Effector memory CD4-positive, alpha-beta T cell (primary cell): ENCODE measurements around the gene MN1.

Experiments used
- DNase-seq, 3 donors: peaks; one replicate each; pipeline ENCODE4 v3.0.0-alpha.2; 2020
- H3K27ac ChIP-seq: 2 replicates; pipeline ENCODE4 v1.7.0; 2013; ENCODE audit warnings: mild to moderate bottlenecking, low read length, moderate library complexity; ENCODE audit not compliant: insufficient read depth, poor library complexity, severe bottlenecking
- H3K27me3 ChIP-seq: replicated peaks from 2 replicates; pipeline ENCODE4 v1.7.0; 2013; ENCODE audit warnings: mild to moderate bottlenecking, low read length; ENCODE audit not compliant: insufficient read depth, control insufficient read depth, poor library complexity, severe bottlenecking
- H3K36me3 ChIP-seq: 2 replicates; pipeline ENCODE4 v1.7.0; 2013; ENCODE audit warnings: mild to moderate bottlenecking, low read length, moderate library complexity; ENCODE audit not compliant: control insufficient read depth, insufficient read depth
- H3K4me1 ChIP-seq: 2 replicates; pipeline ENCODE4 v1.7.0; 2013; ENCODE audit warnings: low read length, mild to moderate bottlenecking; ENCODE audit not compliant: control insufficient read depth, insufficient read depth, poor library complexity, severe bottlenecking
- H3K4me3 ChIP-seq: 2 replicates; pipeline ENCODE4 v1.7.0; 2013; ENCODE audit warnings: low read length, low read depth, mild to moderate bottlenecking; ENCODE audit not compliant: insufficient read depth, poor library complexity, severe bottlenecking
- H3K9me3 ChIP-seq: 2 replicates; pipeline ENCODE4 v1.7.0; 2013; ENCODE audit warnings: mild to moderate bottlenecking, low read length, moderate library complexity; ENCODE audit not compliant: control insufficient read depth

MN1 gene

DNA sequence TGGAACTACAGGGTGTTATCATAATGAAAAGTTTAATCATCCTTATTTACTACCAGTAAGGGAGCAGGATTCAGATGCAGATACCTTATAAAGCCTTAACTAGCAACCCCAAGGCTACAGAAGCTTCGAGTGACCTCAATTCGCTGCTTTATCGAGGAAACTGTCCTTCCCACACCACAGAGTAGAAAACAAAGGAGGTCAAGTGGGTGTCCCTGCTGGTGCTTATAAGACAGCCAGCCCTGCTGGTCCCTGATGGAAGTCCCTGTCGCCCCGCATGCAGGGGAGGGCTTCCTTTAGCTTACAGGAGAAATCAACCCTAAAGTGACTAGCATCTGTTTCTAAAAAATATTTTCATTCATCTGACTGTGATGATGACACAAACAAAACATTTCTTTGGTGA is 7.3 kb downstream of the MN1 start:
- Histone ChIP-seq H3K9me3 (no peaks in the 10 kb centered on the region), H3K27me3 (no peaks in the 10 kb centered on the region), H3K27ac (no peak overlapping the region), H3K4me1 (no peaks in the 10 kb centered on the region), H3K36me3 (no peaks in the 10 kb centered on the region), H3K4me3 (no peak overlapping the region)
- DNase-seq = no peak

DNA sequence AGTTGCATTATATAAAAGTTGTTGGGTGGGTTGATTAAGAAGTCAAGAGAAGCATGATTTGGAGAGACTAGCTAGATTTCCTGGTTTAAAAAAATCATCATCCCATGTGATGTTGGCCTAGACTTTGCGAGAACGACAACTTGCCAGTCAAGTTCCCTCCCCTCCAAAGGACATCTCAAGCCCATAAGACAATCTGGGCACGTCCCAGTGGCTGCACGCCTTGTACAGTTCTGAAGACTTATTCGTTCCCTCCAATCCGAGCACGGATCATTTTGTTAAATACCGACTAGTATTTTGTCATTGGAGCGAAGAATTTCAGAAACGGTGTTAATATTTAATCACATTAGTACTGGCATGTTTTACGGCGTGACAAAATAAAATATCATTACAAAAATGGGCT is 8.0 kb downstream of the MN1 start:
- H3K4me3 ChIP-seq = no peak overlapping the region
- no peaks in the 10 kb centered on the region for H3K27me3 ChIP-seq
- no peak for DNase-seq
- H3K36me3 ChIP-seq = no peaks in the 10 kb centered on the region
- H3K4me1 ChIP-seq = no peaks in the 10 kb centered on the region
- no peak overlapping the region for H3K27ac ChIP-seq
- H3K9me3 ChIP-seq = no peaks in the 10 kb centered on the region

DNA sequence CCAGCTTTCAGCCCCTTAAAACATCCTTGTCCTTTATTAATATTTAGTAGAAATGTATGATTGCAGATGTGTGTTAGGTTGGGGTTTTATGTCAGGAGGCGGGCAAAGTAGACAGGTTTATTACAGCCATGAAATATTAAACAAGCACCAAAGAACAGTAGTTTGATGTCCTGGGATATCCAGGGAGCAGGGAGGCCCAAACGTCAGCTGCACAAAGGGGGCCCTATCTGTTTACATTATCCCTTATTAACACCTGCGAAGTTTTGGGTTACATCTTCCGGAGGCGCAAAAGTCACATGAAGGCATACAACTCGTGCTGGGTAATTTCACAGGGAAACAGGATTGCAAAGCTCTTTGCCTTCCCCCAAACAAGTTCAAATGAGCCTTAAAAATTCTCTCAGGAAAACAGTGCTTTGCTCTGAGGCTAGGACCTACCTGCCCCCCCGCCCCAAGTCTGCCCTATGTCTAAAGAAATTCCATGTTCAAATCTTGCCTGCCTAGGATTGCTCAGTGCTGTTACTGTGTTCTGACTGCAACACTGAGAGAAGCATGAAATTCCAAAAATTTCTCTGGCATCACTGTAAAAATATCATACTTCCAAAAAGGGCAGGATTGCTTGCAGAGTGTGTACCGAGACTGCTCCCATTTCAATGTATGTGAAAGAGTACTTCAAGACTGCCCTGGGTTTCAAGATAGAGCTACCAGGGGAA is 8.9 kb downstream of the MN1 start:
- H3K4me1 ChIP-seq = no peaks in the 10 kb centered on the region
- H3K36me3 ChIP-seq = no peaks in the 10 kb centered on the region
- no peaks in the 10 kb centered on the region for H3K27me3 ChIP-seq
- no peak overlapping the region for H3K27ac ChIP-seq
- no peak overlapping the region for H3K4me3 ChIP-seq
- no peaks in the 10 kb centered on the region for H3K9me3 ChIP-seq
- no peak for DNase-seq

DNA sequence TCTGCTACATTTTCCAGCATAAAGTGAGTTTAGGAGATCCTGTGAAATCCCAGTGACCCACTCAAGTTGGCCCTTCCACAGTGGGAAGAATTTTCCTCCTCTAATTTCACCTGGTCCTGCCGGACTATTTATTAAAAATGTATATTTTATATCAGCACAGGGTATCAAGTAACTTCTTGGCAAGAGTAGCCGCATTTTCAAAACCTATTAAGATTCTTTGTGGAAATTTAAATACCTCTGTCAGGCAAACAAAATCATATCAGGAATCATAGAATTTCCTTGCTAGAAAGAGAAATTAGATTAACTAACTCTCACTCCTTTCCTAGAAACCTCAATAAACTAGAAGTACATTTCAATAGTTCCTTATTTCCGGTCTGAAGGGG is 9.7 kb downstream of the MN1 start:
- Histone ChIP-seq H3K27ac (no peak overlapping the region), H3K4me3 (no peak overlapping the region), H3K9me3 (no peaks in the 10 kb centered on the region), H3K36me3 (no peaks in the 10 kb centered on the region), H3K4me1 (no peaks in the 10 kb centered on the region), H3K27me3 (no peaks in the 10 kb centered on the region)
- DNase-seq = no peak

DNA sequence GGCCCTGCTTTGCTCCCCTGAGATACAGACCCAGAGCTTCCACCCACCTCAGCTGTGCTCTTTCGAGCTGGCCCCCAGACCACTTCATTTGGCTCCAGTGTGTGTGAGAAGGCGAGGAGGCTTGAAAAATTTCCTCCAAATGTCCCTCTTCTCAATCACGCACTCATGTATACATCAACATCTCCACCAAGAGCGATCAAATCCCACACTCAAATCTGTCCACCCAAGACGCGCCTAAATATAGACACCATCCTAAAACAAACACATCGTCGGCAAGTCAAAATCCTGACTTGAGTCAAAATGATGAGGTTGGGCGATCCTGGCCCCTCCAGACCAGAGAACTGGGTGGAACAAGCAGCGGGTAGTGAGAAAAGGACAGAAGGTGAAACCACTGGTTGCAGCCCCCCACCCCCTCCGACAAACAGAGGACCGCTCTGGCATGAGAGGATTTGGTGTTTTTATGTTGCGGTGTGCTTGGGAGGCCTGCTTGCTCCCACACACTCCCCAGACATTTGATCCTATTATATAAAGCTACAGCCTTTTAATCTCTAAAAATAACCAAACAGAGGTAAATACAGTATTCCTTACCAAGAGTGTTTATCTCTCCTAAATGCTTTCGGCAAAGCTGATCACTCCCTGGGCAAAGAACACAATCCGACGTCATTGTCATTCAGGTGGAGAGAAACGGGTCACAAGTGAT is 10.2 kb downstream of the MN1 start:
- H3K36me3 ChIP-seq = no peaks in the 10 kb centered on the region
- H3K27ac ChIP-seq = no peak overlapping the region
- DNase-seq = no peak
- no peaks in the 10 kb centered on the region for H3K9me3 ChIP-seq
- no peak overlapping the region for H3K4me3 ChIP-seq
- H3K4me1 ChIP-seq = no peaks in the 10 kb centered on the region
- no peaks in the 10 kb centered on the region for H3K27me3 ChIP-seq

DNA sequence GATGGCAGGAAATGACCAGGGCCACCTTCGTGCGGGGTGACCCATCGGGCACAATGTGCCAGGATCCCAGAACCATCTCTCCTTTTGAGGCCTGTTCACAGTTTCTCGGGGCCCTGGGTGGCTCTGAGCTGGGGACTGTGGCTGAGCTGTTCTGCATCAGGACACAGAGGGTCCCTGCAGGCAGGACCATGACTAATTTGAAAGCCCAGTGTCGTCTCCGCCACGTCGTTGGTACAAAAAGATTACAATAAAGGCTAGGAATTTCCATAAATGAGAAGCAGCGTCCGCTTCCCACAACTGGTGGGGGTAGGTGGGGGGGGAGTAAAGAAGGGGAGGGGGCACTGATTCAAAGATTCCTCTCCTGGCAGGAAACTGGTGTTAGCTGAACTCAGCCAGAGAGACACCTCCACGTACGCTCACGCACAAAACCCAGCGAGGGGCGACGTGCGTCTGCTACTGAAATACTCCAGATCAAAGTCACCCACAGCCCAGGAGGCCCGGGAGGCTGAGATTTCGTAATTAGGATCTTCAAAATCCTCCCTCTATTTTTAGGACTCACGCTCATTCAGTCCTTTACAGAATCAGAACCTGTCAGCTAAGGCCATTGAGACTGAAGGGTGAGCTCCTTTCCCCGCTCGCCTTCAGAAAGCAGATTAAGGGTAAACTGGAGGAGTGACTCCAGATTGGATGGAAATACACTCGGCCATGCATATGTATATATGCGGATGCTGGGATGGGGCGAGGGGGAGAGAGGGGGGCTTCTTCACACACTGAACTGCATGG is 11.0 kb downstream of the MN1 start:
- DNase-seq = no peak
- H3K4me3 ChIP-seq = no peak overlapping the region
- H3K9me3 ChIP-seq = no peaks in the 10 kb centered on the region
- no peaks in the 10 kb centered on the region for H3K36me3 ChIP-seq
- H3K4me1 ChIP-seq = no peaks in the 10 kb centered on the region
- H3K27ac ChIP-seq = no peak overlapping the region
- H3K27me3 ChIP-seq = no peaks in the 10 kb centered on the region

DNA sequence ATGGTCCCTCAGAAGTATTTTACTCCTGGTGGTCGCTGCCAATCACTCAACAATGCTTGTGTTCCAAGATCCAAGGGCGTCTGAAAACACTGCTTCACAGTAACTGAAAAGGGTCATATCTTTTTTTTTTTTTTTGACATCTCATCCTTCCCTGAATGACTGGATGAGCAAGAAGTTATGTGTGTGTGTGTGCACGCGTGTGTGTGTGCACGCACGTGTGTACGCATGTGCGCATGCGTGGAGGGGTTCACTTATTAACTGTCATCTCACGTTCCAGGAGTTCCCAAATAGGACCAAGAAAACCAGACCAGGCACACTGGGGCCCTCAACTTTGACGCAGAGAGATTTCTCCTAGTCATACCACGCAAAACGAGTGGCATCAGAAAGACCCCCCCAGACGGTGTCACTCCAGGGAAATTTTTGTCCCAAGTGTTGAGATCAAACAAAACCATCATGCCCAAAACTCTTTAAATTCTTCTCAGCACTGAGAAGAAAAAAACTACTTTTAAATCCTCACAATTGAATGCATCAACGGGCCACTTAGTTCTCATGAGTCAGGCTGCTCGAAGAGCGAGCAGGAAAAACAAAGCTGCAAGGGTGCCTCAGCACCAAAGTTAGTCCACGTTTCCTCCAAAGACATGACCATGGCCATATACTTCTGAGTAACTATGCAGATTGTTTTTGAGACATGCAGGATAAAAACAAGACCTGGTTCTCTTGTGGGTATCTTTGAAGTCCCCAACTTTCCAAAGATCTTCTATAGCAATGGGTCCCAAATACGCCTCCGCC is 12.9 kb downstream of the MN1 start:
- DNase-seq = no peak
- H3K36me3 ChIP-seq = no peaks in the 10 kb centered on the region
- H3K4me1 ChIP-seq = no peaks in the 10 kb centered on the region
- no peak overlapping the region for H3K27ac ChIP-seq
- no peak overlapping the region for H3K4me3 ChIP-seq
- no peaks in the 10 kb centered on the region for H3K27me3 ChIP-seq
- H3K9me3 ChIP-seq = no peaks in the 10 kb centered on the region

DNA sequence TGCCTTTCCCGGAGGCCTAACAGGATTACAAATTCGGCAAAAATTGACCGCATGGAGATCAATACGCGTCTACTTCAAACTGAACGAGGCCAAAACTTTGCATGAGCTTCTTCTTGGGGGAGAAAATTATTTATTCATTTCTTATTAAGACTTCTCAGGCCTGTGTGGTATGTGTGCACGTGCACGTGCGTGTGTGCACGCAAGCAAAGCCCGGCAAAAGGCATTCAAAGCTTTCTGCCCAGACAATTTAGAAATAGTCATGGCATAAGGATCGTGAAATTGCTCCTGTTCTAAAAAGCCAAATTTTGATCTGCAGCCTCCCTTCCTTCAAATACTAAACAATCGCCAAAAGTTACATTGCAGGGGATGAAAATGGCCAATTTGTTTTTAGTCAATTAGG is 14.6 kb downstream of the MN1 start:
- DNase-seq = no peak
- Histone ChIP-seq H3K4me1 (no peaks in the 10 kb centered on the region), H3K36me3 (no peaks in the 10 kb centered on the region), H3K27me3 (peaks cover 4% of the 10 kb centered on the region), H3K27ac (no peak overlapping the region), H3K9me3 (no peaks in the 10 kb centered on the region), H3K4me3 (no peak overlapping the region)

DNA sequence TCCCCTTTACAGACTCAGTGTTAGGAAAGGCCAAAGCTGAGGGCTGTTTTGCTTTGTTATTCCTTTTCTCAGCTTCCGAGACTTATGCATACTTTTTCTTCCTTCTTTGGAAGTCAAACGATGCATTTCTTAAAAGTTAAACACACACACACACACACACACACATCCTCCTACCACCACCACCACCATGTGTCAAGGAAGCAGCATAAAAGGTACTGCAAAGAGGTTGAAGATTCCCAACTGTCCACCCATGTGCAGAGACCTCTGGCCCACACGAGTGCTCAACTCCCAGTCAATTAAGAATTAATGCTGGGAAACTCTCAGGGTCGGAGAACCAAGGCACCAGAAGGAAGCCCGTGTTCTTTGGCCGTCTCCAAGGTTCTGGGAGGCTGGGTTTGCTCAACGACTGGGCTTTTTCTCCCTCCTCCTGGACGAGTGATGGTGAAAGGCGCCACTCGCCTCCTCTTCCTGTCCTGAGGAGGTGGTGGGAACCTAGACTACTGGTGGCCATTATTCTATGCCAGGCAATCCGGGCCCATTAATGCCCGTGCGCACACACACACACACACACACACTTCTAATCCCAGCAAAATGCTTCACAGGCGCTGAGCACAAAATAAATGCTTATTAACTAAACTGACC is 15.1 kb downstream of the MN1 start:
- Histone ChIP-seq H3K9me3 (no peaks in the 10 kb centered on the region), H3K36me3 (no peaks in the 10 kb centered on the region), H3K27me3 (peaks cover 4% of the 10 kb centered on the region), H3K4me3 (no peak overlapping the region), H3K27ac (no peak overlapping the region), H3K4me1 (no peaks in the 10 kb centered on the region)
- no peak for DNase-seq
